ENCODE measurements around the gene MRPL38. TPM values are rescaled to one million over a fixed set of nuclear protein-coding genes. Genes with fewer than 3 reads are reported as not detected.

The MRPL38 gene
- polyA plus RNA-seq, 2 of the 4 experiments (the other 2 are of a cell fraction): 53.5 to 102 TPM

- ATAC-seq: no peak
- TF ChIP-seq ESRRA (IDR thresholded peaks at IDR 0.05; ENCODE audit: borderline replicate concordance, low read length) (no peak), NPAS2 (CRISPR knock-in tag; IDR thresholded peaks at IDR 0.05; ENCODE audit: borderline replicate concordance) (no peak), FOXS1 (CRISPR knock-in tag; IDR thresholded peaks at IDR 0.05) (no peak), GATA3 (IDR thresholded peaks at IDR 0.05; ENCODE audit: borderline replicate concordance) (no peak), ATOH8 (CRISPR knock-in tag; IDR thresholded peaks at IDR 0.05; ENCODE audit: low read depth) (no peak), ZFP36 (IDR thresholded peaks at IDR 0.05; ENCODE audit: borderline replicate concordance, partially characterized antibody) (no peak), ZC3H11A (IDR thresholded peaks at IDR 0.05) (no peak), RCOR1 (IDR thresholded peaks at IDR 0.05; ENCODE audit: low read depth, low read length) (no peak), KDM1A (IDR thresholded peaks at IDR 0.05; ENCODE audit: low read depth) (no peak), CBX8 (IDR thresholded peaks at IDR 0.05) (no peak), HMGXB4 (CRISPR knock-in tag; IDR thresholded peaks at IDR 0.05; ENCODE audit: borderline replicate concordance) (no peak), TP53 (CRISPR knock-in tag; IDR thresholded peaks at IDR 0.05) (no peak), ELK1 (IDR thresholded peaks at IDR 0.05; ENCODE audit: low read depth, low read length) (no peak)
- Histone ChIP-seq H3K4me3 (no peak overlapping the region), H3K4me1 (peaks cover 47% of the 10 kb centered on the region), H3K9me3 (no peaks in the 10 kb centered on the region), H3K4me2 (no peak overlapping the region), H3K27ac (no peak overlapping the region)
- ChIA-PET CTCF (interaction anchor here (0.6 to 37.0 kb wide), 15 partner anchors 9 to 224 kb away, joined by 3 to 691 read pairs (median 6); partner anchors contain the start of genes GALK1, MRPL38, SMIM5 and TRIM47), POLR2A (no interaction called here)
- DNase-seq (ENCODE audit: low read depth in 1 of 2, low spot score in 1 of 2): no peak
- no peak for FAIRE-seq
- WGBS (ENCODE audit: missing lambda C conversion rate): 87% methylated on average over 11 of the region's 11 CpGs
These were observed 55.4 kb downstream of the MRPL38 start for GRCh38 chr17:75849279-75849646.

Other genes with a start within 250 kb of the MRPL38 start
- 22.7 and 29.2 TPM in 2 replicates for gene RECQL5, start 237.7 kb downstream of the MRPL38 start, polyA plus RNA-seq (2011; rRNA removed)
- 37.3 to 42.5 TPM (median 39.9 TPM) in 3 replicates for gene RECQL5, start 237.7 kb downstream of the MRPL38 start, polyA plus RNA-seq (2017; fragmentation: RNase III; extraction: RNeasy Plus Mini Kit Qiagen cat#74134 plus additional on column Dnase treatment)
- gene SAP30BP, start 237.5 kb downstream of the MRPL38 start, polyA plus RNA-seq (2011; rRNA removed): 76.3 and 103 TPM in 2 replicates
- 125 to 139 TPM (median 136 TPM) in 3 replicates for gene SAP30BP, start 237.5 kb downstream of the MRPL38 start, polyA plus RNA-seq (2017; fragmentation: RNase III; extraction: RNeasy Plus Mini Kit Qiagen cat#74134 plus additional on column Dnase treatment)
- gene ITGB4, start 183.4 kb downstream of the MRPL38 start, polyA plus RNA-seq (2011; rRNA removed): 19.8 and 20.6 TPM in 2 replicates
- 30.1 to 37.4 TPM (median 36.0 TPM) in 3 replicates for gene ITGB4, start 183.4 kb downstream of the MRPL38 start, polyA plus RNA-seq (2017; fragmentation: RNase III; extraction: RNeasy Plus Mini Kit Qiagen cat#74134 plus additional on column Dnase treatment)
- gene GALK1, start 139.7 kb downstream of the MRPL38 start, polyA plus RNA-seq (2011; rRNA removed): 20.7 and 21.3 TPM in 2 replicates
- 50.9 to 55.6 TPM (median 54.3 TPM) in 3 replicates for gene GALK1, start 139.7 kb downstream of the MRPL38 start, polyA plus RNA-seq (2017; fragmentation: RNase III; extraction: RNeasy Plus Mini Kit Qiagen cat#74134 plus additional on column Dnase treatment)
- gene UNK, start 120.1 kb downstream of the MRPL38 start, polyA plus RNA-seq (2011; rRNA removed): 34.5 and 40.0 TPM in 2 replicates
- 27.0 to 31.5 TPM (median 29.1 TPM) in 3 replicates for gene UNK, start 120.1 kb downstream of the MRPL38 start, polyA plus RNA-seq (2017; fragmentation: RNase III; extraction: RNeasy Plus Mini Kit Qiagen cat#74134 plus additional on column Dnase treatment)
- 0.97 and 1.6 TPM in 2 replicates for gene UNC13D, start 60.5 kb downstream of the MRPL38 start, polyA plus RNA-seq (2011; rRNA removed)
- gene UNC13D, start 60.5 kb downstream of the MRPL38 start, polyA plus RNA-seq (2017; fragmentation: RNase III; extraction: RNeasy Plus Mini Kit Qiagen cat#74134 plus additional on column Dnase treatment): 3.5 to 4.5 TPM (median 4.3 TPM) in 3 replicates
- gene WBP2, start 49.5 kb downstream of the MRPL38 start, polyA plus RNA-seq (2011; rRNA removed): 35.6 and 39.7 TPM in 2 replicates
- gene WBP2, start 49.5 kb downstream of the MRPL38 start, polyA plus RNA-seq (2017; fragmentation: RNase III; extraction: RNeasy Plus Mini Kit Qiagen cat#74134 plus additional on column Dnase treatment): 111 to 131 TPM (median 116 TPM) in 3 replicates
- gene TRIM47, start 26.3 kb downstream of the MRPL38 start, polyA plus RNA-seq (2011; rRNA removed): 19.6 and 26.7 TPM in 2 replicates
- gene TRIM47, start 26.3 kb downstream of the MRPL38 start, polyA plus RNA-seq (2017; fragmentation: RNase III; extraction: RNeasy Plus Mini Kit Qiagen cat#74134 plus additional on column Dnase treatment): 45.3 to 54.7 TPM (median 46.6 TPM) in 3 replicates
- gene TRIM65, start 7.9 kb downstream of the MRPL38 start, polyA plus RNA-seq (2011; rRNA removed): 13.5 and 17.4 TPM in 2 replicates
- 26.2 to 30.2 TPM (median 30.1 TPM) in 3 replicates for gene TRIM65, start 7.9 kb downstream of the MRPL38 start, polyA plus RNA-seq (2017; fragmentation: RNase III; extraction: RNeasy Plus Mini Kit Qiagen cat#74134 plus additional on column Dnase treatment)
- 7.9 and 8.5 TPM in 2 replicates for gene FBF1, start 36.2 kb upstream of the MRPL38 start, polyA plus RNA-seq (2011; rRNA removed)
- 14.6 to 17.8 TPM (median 17.3 TPM) in 3 replicates for gene FBF1, start 36.2 kb upstream of the MRPL38 start, polyA plus RNA-seq (2017; fragmentation: RNase III; extraction: RNeasy Plus Mini Kit Qiagen cat#74134 plus additional on column Dnase treatment)
- gene ACOX1, start 74.3 kb upstream of the MRPL38 start, polyA plus RNA-seq (2011; rRNA removed): 31.1 and 34.3 TPM in 2 replicates
- 16.0 to 17.9 TPM (median 17.2 TPM) in 3 replicates for gene ACOX1, start 74.3 kb upstream of the MRPL38 start, polyA plus RNA-seq (2017; fragmentation: RNase III; extraction: RNeasy Plus Mini Kit Qiagen cat#74134 plus additional on column Dnase treatment)
- 11.8 TPM in 2 replicates for gene TEN1, start 74.4 kb upstream of the MRPL38 start, polyA plus RNA-seq (2011; rRNA removed)
- gene TEN1, start 74.4 kb upstream of the MRPL38 start, polyA plus RNA-seq (2017; fragmentation: RNase III; extraction: RNeasy Plus Mini Kit Qiagen cat#74134 plus additional on column Dnase treatment): 15.7 to 16.7 TPM (median 15.9 TPM) in 3 replicates
- gene CDK3, start 96.0 kb upstream of the MRPL38 start, polyA plus RNA-seq (2011; rRNA removed): 5.5 and 8.6 TPM in 2 replicates
- 4.7 to 5.2 TPM (median 5.1 TPM) in 3 replicates for gene CDK3, start 96.0 kb upstream of the MRPL38 start, polyA plus RNA-seq (2017; fragmentation: RNase III; extraction: RNeasy Plus Mini Kit Qiagen cat#74134 plus additional on column Dnase treatment)
- gene EVPL, start 122.4 kb upstream of the MRPL38 start, polyA plus RNA-seq (2011; rRNA removed): 4.0 and 4.1 TPM in 2 replicates
- 11.2 to 14.6 TPM (median 13.9 TPM) in 3 replicates for gene EVPL, start 122.4 kb upstream of the MRPL38 start, polyA plus RNA-seq (2017; fragmentation: RNase III; extraction: RNeasy Plus Mini Kit Qiagen cat#74134 plus additional on column Dnase treatment)
- gene SRP68, start 167.6 kb upstream of the MRPL38 start, polyA plus RNA-seq (2011; rRNA removed): 123 and 139 TPM in 2 replicates
- 113 to 123 TPM (median 121 TPM) in 3 replicates for gene SRP68, start 167.6 kb upstream of the MRPL38 start, polyA plus RNA-seq (2017; fragmentation: RNase III; extraction: RNeasy Plus Mini Kit Qiagen cat#74134 plus additional on column Dnase treatment)
- 0.32 and 0.38 TPM in 2 replicates for gene GALR2, start 169.9 kb upstream of the MRPL38 start, polyA plus RNA-seq (2011; rRNA removed)
- 0.44 to 0.60 TPM (median 0.59 TPM) in 3 replicates for gene GALR2, start 169.9 kb upstream of the MRPL38 start, polyA plus RNA-seq (2017; fragmentation: RNase III; extraction: RNeasy Plus Mini Kit Qiagen cat#74134 plus additional on column Dnase treatment)
- gene ZACN, start 174.3 kb upstream of the MRPL38 start, polyA plus RNA-seq (2011; rRNA removed): 0.12 TPM in 1 of 2 replicates, not detected in the other
- gene ZACN, start 174.3 kb upstream of the MRPL38 start, polyA plus RNA-seq (2017; fragmentation: RNase III; extraction: RNeasy Plus Mini Kit Qiagen cat#74134 plus additional on column Dnase treatment): 0.20 to 0.30 TPM (median 0.21 TPM) in 3 replicates
- gene EXOC7, start 198.9 kb upstream of the MRPL38 start, polyA plus RNA-seq (2011; rRNA removed): 64.5 and 76.4 TPM in 2 replicates
- 63.0 to 72.3 TPM (median 71.0 TPM) in 3 replicates for gene EXOC7, start 198.9 kb upstream of the MRPL38 start, polyA plus RNA-seq (2017; fragmentation: RNase III; extraction: RNeasy Plus Mini Kit Qiagen cat#74134 plus additional on column Dnase treatment)
- gene FOXJ1, start 236.4 kb upstream of the MRPL38 start, polyA plus RNA-seq (2011; rRNA removed): 0.09 TPM in 2 replicates
- 0.21 to 0.50 TPM (median 0.40 TPM) in 3 replicates for gene FOXJ1, start 236.4 kb upstream of the MRPL38 start, polyA plus RNA-seq (2017; fragmentation: RNase III; extraction: RNeasy Plus Mini Kit Qiagen cat#74134 plus additional on column Dnase treatment)

All from A549 (cell line).